HepG2 (cell line): Measurements from ENCODE around the gene NUP133. TPM values are rescaled to one million over a fixed set of nuclear protein-coding genes. Genes with fewer than 3 reads are reported as not detected.
A peak's percentile ranks its signal among the peaks of the same experiment; 100 is the strongest.

Experiments used
- ARNT2 ChIP-seq: sonication (generic); formaldehyde crosslinking; IDR thresholded peaks from 2 replicates; pipeline ENCODE4 v1.8.0; 2022; ENCODE audit warnings: mild to moderate bottlenecking, low read depth, missing genetic modification reagents, moderate library complexity
- ARNTL ChIP-seq: sonication (generic); formaldehyde crosslinking; IDR thresholded peaks from 2 replicates; pipeline ENCODE4 v1.4.0; 2020; ENCODE audit warnings: mild to moderate bottlenecking, missing genetic modification reagents
- BCL3 ChIP-seq: sonication (generic); formaldehyde crosslinking; IDR thresholded peaks from 2 replicates; pipeline ENCODE4 v1.5.1; 2020; ENCODE audit warnings: mild to moderate bottlenecking, missing genetic modification reagents, moderate library complexity
- EP300 ChIP-seq, 3 experiments: sonication (generic) in 1 of 3; formaldehyde crosslinking in 1 of 3; IDR thresholded peaks; 2 replicates each; pipeline versions ENCODE4 v1.5.1 to v1.6.1; 2011 to 2020; ENCODE audit warnings: low read depth in 2 of 3, low read length in 2 of 3, borderline replicate concordance in 1 of 3, improper control_type of control experiment in 1 of 3, mild to moderate bottlenecking in 1 of 3, missing genetic modification reagents in 1 of 3, moderate library complexity in 1 of 3
- ETS1 ChIP-seq: sonication (generic); formaldehyde crosslinking; IDR thresholded peaks from 2 replicates; pipeline ENCODE4 v1.4.0; 2020; ENCODE audit warnings: missing genetic modification reagents
- MLX ChIP-seq: IDR thresholded peaks from 2 replicates; pipeline ENCODE4 v1.6.1; 2016
- NR2F2 ChIP-seq: IDR thresholded peaks from 2 replicates; pipeline ENCODE4 v1.6.1; 2012; ENCODE audit warnings: low read depth, inconsistent platforms, borderline replicate concordance
- SP1 ChIP-seq, 2 experiments: fragments of 450-650 bp in 1 of 2; sonication (generic) in 1 of 2; formaldehyde crosslinking in 1 of 2; IDR thresholded peaks; 2 replicates each; pipeline versions ENCODE4 v1.4.0 to v1.6.1; 2016 to 2020; ENCODE audit warnings: missing genetic modification reagents in 1 of 2
- WIZ ChIP-seq: sonication (generic); formaldehyde crosslinking; IDR thresholded peaks from 2 replicates; pipeline ENCODE4 v1.5.1; 2020; ENCODE audit warnings: mild to moderate bottlenecking, missing genetic modification reagents
- ZBED4 ChIP-seq: sonication (generic); formaldehyde crosslinking; IDR thresholded peaks from 2 replicates; pipeline ENCODE4 v1.4.0; 2020; ENCODE audit warnings: missing genetic modification reagents, borderline replicate concordance
- ZBTB4 ChIP-seq: sonication (generic); formaldehyde crosslinking; IDR thresholded peaks from 2 replicates; pipeline ENCODE4 v1.4.0; 2020; ENCODE audit warnings: missing genetic modification reagents, mild to moderate bottlenecking, borderline replicate concordance
- ZFP36L2 ChIP-seq: sonication (generic); formaldehyde crosslinking; IDR thresholded peaks from 2 replicates; pipeline ENCODE4 v1.4.0; 2020; ENCODE audit warnings: missing genetic modification reagents
- ZNF432 ChIP-seq: sonication (generic); formaldehyde crosslinking; IDR thresholded peaks from 2 replicates; pipeline ENCODE4 v1.5.0; 2020; ENCODE audit warnings: missing genetic modification reagents, mild to moderate bottlenecking, borderline replicate concordance
- ZNF451 ChIP-seq: sonication (generic); formaldehyde crosslinking; IDR thresholded peaks from 2 replicates; pipeline ENCODE4 v1.5.0; 2020; ENCODE audit warnings: mild to moderate bottlenecking, missing genetic modification reagents
- ZNF549 ChIP-seq: sonication (generic); formaldehyde crosslinking; IDR thresholded peaks from 2 replicates; pipeline ENCODE4 v1.5.0; 2020; ENCODE audit warnings: missing genetic modification reagents
- ZNF678 ChIP-seq: sonication (generic); formaldehyde crosslinking; IDR thresholded peaks from 2 replicates; pipeline ENCODE4 v1.4.0; 2020; ENCODE audit warnings: mild to moderate bottlenecking, missing genetic modification reagents
- polyA plus RNA-seq, 8 experiments: library from polyadenylated mRNA; depleted of rRNA in 3 of 8; stranded (reverse) in 7 of 8; unstranded in 1 of 8; fragments of >200 nt; fragmentation: Illumina TruSeq in 4 of 8; extraction: Trizol in 4 of 8; gene quantifications; 2 replicates each; pipeline versions ENCODE4 v1.2.1 to v1.2.3, GENCODE V29; 2011 to 2016; ENCODE audit warnings: low read depth in 4 of 8, missing spikeins in 1 of 8, mixed read lengths in 1 of 8; ENCODE audit not compliant: insufficient read depth in 1 of 8
- total RNA-seq, 5 experiments: library from RNA; depleted of rRNA; stranded (reverse); fragments of >200 nt; fragmentation: Illumina TruSeq; extraction: Trizol; gene quantifications; 2 replicates each; pipeline ENCODE4 v1.2.3, GENCODE V29; 2016; ENCODE audit warnings: low read depth in 1 of 5
- TF ChIP-seq, protein P1 (sequence below): sonication (generic); formaldehyde crosslinking; IDR thresholded peaks from 2 replicates; pipeline ENCODE4 v1.4.0; 2020; ENCODE audit warnings: mild to moderate bottlenecking, missing genetic modification reagents

NUP133 gene
- total and polyA plus RNA-seq, 2 of the 13 experiments (the other 11 are each of a cell fraction or from before 2014, with no cell fraction given): 17.7 to 45.6 TPM

DNA sequence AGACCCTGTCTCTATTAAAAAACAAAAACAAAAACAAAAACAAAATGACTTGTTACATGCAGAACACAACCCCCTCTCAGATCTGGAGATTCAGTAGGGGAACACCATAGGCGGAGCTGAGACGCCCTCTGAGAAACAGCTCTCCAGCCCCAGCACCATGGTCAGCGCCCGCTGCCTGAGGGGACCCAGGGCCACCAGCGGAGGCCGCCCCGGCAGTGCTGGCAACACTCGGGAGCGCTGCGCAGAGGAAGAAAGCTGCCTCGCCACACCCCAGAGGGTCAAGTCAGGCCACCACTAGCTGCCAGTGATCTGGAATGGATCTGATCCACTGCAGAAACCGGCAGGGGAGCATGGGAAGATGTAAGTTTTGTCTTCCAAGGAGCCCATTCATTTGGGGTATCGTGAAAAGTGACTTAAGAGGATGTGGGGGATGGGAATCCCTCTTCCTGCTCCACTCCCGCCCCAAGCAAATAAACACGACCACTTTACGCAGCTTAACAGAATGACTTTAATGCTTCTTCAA, 77.3 kb downstream of the NUP133 start (continued):
- TF ChIP-seq SP1 (IDR thresholded peaks at IDR 0.05) (no peak), SP1 (CRISPR knock-in tag; IDR thresholded peaks at IDR 0.05) (no peak), ARNTL (CRISPR knock-in tag) (no peak), EP300 (IDR thresholded peaks at IDR 0.05; ENCODE audit: low read depth in 2 of 2, low read length in 2 of 2) (no peak), EP300 (CRISPR knock-in tag; IDR thresholded peaks at IDR 0.05; ENCODE audit: borderline replicate concordance) (no peak), ETS1 (no peak), ZBTB4 (CRISPR knock-in tag) (no peak), BCL3 (CRISPR knock-in tag) (no peak), WIZ (CRISPR knock-in tag) (peak; percentile 93), ZNF451 (no peak), NR2F2 (no peak), ZNF432 (CRISPR knock-in tag) (no peak), MLX (CRISPR knock-in tag) (no peak), ZNF678 (no peak), ARNT2 (CRISPR knock-in tag) (no peak), ZBED4 (no peak), ZNF549 (no peak), ZFP36L2 (CRISPR knock-in tag) (no peak)
- TF ChIP-seq, protein P1, sequence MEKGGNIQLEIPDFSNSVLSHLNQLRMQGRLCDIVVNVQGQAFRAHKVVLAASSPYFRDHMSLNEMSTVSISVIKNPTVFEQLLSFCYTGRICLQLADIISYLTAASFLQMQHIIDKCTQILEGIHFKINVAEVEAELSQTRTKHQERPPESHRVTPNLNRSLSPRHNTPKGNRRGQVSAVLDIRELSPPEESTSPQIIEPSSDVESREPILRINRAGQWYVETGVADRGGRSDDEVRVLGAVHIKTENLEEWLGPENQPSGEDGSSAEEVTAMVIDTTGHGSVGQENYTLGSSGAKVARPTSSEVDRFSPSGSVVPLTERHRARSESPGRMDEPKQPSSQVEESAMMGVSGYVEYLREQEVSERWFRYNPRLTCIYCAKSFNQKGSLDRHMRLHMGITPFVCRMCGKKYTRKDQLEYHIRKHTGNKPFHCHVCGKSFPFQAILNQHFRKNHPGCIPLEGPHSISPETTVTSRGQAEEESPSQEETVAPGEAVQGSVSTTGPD (CRISPR knock-in tag): no peak
